ENCODE data around the gene GAREM1. TPM values are rescaled to one million over a fixed set of nuclear protein-coding genes. Genes with fewer than 3 reads are reported as not detected.
"Not testable (repeated sequence)": the region's sequence is repeated elsewhere in the genome, so short reads cannot be mapped to it uniquely, and the experiment has no call there.

The GAREM1 gene
- total and polyA plus RNA-seq, 2 of the 8 experiments (the other 6 are each of a cell fraction or from before 2014, with no cell fraction given) = 3.6 to 9.2 TPM

DNA sequence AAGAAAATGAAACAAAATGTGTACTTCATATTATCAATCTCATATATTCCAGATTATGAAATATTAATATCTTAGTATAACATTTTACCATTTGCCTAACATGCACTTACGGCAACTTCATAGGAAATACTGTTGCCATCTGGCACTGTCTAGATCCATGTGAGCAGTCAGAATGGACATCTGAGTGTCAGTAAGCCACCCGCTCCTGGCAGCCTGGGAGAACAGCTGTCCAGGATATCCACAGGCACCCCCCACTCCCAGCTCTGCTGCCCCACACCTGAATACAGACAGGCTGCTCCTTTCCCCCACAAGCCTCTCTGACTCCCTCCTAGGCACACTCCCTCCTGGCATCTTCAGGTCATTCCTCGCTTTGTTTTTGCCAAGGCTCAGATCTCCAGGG, 127.0 kb downstream of the GAREM1 start (continued):
- TF ChIP-seq YY1 (IDR thresholded peaks at IDR 0.05; ENCODE audit: low read depth, low read length) (no peak), KDM5A (IDR thresholded peaks at IDR 0.05; ENCODE audit: low read length) (no peak), TAF7 (optimal IDR thresholded peaks at IDR 0.05; ENCODE audit: borderline replicate concordance, low read depth, low read length) (no peak)
- TF ChIP-seq, protein P1, sequence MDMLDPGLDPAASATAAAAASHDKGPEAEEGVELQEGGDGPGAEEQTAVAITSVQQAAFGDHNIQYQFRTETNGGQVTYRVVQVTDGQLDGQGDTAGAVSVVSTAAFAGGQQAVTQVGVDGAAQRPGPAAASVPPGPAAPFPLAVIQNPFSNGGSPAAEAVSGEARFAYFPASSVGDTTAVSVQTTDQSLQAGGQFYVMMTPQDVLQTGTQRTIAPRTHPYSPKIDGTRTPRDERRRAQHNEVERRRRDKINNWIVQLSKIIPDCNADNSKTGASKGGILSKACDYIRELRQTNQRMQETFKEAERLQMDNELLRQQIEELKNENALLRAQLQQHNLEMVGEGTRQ (IDR thresholded peaks at IDR 0.05; ENCODE audit: low read length) = no peak

DNA sequence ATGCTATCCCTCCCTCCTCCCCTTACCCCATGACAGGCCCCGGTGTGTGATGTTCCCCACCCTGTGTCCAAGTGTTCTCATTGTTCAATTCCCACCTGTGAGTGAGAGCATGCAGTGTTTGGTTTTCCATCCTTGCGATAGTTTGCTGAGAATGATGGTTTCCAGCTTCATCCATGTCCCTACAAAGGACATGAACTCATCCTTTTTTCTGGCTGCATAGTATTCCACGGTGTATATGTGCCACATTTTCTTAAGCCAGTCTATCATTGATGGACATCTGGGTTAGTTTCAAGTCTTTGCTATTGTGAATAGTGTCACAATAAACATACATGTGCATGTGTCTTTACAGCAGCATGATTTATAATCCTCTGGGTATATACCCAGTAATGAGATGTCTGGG, 129.6 kb downstream of the GAREM1 start:
- POLR2A ChIA-PET (ENCODE audit: partially characterized antibody); H3K79me1 ChIP-seq (ENCODE audit: low read depth, low read length); H3K9me3 ChIP-seq (ENCODE audit: insufficient read depth in 2 of 2, low read depth in 1 of 2, low read length in 1 of 2); H3K56ac ChIP-seq (replicated peaks; ENCODE audit: insufficient read length, low read depth, low read length); H3K4me3 ChIP-seq (ENCODE audit: extremely low read depth in 1 of 4, insufficient read depth in 2 of 4, low read depth in 3 of 4, low read length in 4 of 4); H2BK12ac ChIP-seq (ENCODE audit: low read depth, low read length); H3K14ac ChIP-seq (ENCODE audit: insufficient read length); H3K27ac ChIP-seq (ENCODE audit: low read depth, low read length); H2BK5ac ChIP-seq (ENCODE audit: low read depth, low read length); FAIRE-seq; H3K4me1 ChIP-seq (replicated peaks in 1 of 4; ENCODE audit: control insufficient read depth in 3 of 4, insufficient read depth in 4 of 4, low read length in 3 of 4); H3K23me2 ChIP-seq (ENCODE audit: low read depth, low read length); H2AK5ac ChIP-seq (ENCODE audit: low read depth, low read length); H3K27me3 ChIP-seq (replicated peaks in 1 of 4; ENCODE audit: control insufficient read depth in 3 of 4, extremely low read depth in 1 of 4, insufficient read depth in 3 of 4, low read length in 3 of 4); H4K20me1 ChIP-seq (replicated peaks in 1 of 2; ENCODE audit: control insufficient read depth in 1 of 2, insufficient read depth in 2 of 2, low read length in 2 of 2); H4K8ac ChIP-seq (ENCODE audit: extremely low read depth, insufficient read depth, low read length); H2BK20ac ChIP-seq (ENCODE audit: low read length); H3K4ac ChIP-seq (replicated peaks; ENCODE audit: insufficient read length, low read depth, low read length); H3K23ac ChIP-seq (ENCODE audit: insufficient read length); H3K18ac ChIP-seq (ENCODE audit: extremely low read depth, low read length); CTCF ChIA-PET (ENCODE audit: partially characterized antibody); H2BK15ac ChIP-seq (ENCODE audit: low read length); H2BK120ac ChIP-seq (replicated peaks; ENCODE audit: low read depth, low read length); H4K91ac ChIP-seq (replicated peaks; ENCODE audit: insufficient read length, low read length); H2AFZ ChIP-seq (ENCODE audit: low read length); H3K9ac ChIP-seq (replicated peaks in 1 of 4; ENCODE audit: extremely low read depth in 1 of 4, low read depth in 3 of 4, low read length in 3 of 4); H3K36me3 ChIP-seq (ENCODE audit: control insufficient read depth in 2 of 4, insufficient read depth in 4 of 4, low read length in 3 of 4); DNase-seq (ENCODE audit: low read depth in 1 of 2, low spot score in 2 of 2); H3K4me2 ChIP-seq (ENCODE audit: insufficient read depth in 1 of 2, low read depth in 2 of 2, low read length in 2 of 2); H3K79me2 ChIP-seq (ENCODE audit: control insufficient read depth in 1 of 2, insufficient read depth in 2 of 2, low read length in 2 of 2); H4K5ac ChIP-seq (ENCODE audit: insufficient read length, low read depth, low read length): not testable (repeated sequence)
- WGBS, 2 experiments (ENCODE audit: extremely low coverage in 1 of 2, insufficient coverage in 1 of 2, insufficient read length in 1 of 2, insufficient replicate concordance in 2 of 2, low coverage in 1 of 2, low lambda C conversion rate in 2 of 2, missing lambda C conversion rate in 1 of 2) = 93% methylated on average over 3 of the region's 3 CpGs; no CpG with 5 or more reads in 1 of the 2 experiments

Measured in H1 (cell line).